Peyer's patch (tissue), 4 donors: Measurements from ENCODE around the gene ZNRF3.

ENCODE experiments used
- CTCF ChIP-seq, 6 experiments: fragments of 450-650 bp in 4 of 6; fragments of 200-600 bp in 2 of 6; sonication (generic) in 1 of 6; IDR thresholded peaks; one replicate each; pipeline ENCODE4 v1.5.1; 2017 to 2019; ENCODE audit warnings: antibody characterized with exemption in 6 of 6, mild to moderate bottlenecking in 3 of 6, moderate library complexity in 1 of 6
- POLR2A ChIP-seq, 2 donors: fragments of 450-650 bp; IDR thresholded peaks; one replicate each; pipeline ENCODE4 v1.5.1; 2017; ENCODE audit warnings: antibody characterized with exemption in 2 of 2, mild to moderate bottlenecking in 2 of 2, moderate library complexity in 2 of 2

GRCh38 chr22:29043906-29044575 lies 160.7 kb downstream of the ZNRF3 start:
- TF ChIP-seq CTCF (IDR thresholded peaks at IDR 0.05) (no peak), POLR2A (IDR thresholded peaks at IDR 0.05) (no peak)
